IMR-90 (cell line): ENCODE data around the gene PPP1R13B. TPM values are rescaled to one million over a fixed set of nuclear protein-coding genes. Genes with fewer than 3 reads are reported as not detected.

Experiments
- ATAC-seq: fragments of 200-7000 bp; cut with Tn5 transposase; 2 replicates; pipeline ENCODE4 v1.9.1; 2020; ENCODE audit warnings: low read depth, mild to moderate bottlenecking, moderate library complexity
- BruUV-seq: library from RNA; stranded (reverse); fragments of 400-500 nt; replicated peaks from 2 replicates; lab custom pipeline; 2021; lab: Mats Ljungman, UMichigan
- CTCF ChIA-PET: fragments of 300-600 bp; formaldehyde crosslinking; extraction: SDS; loops from one replicate; lab custom pipeline; 2021; ENCODE audit warnings: antibody characterized with exemption; lab: Yijun Ruan, JAX
- POLR2A ChIA-PET: fragments of 300-600 bp; sonication (Branson Sonifier 250); formaldehyde crosslinking; loops from one replicate; lab custom pipeline; 2022; ENCODE audit warnings: antibody characterized with exemption; ENCODE audit not compliant: unreplicated experiment; lab: Charles Lee
- DNase-seq: peaks from one replicate; pipeline ENCODE4 v3.0.0; 2013
- H2AFZ ChIP-seq: replicated peaks from 2 replicates; pipeline ENCODE3; 2013; ENCODE audit warnings: low read length, mild to moderate bottlenecking; ENCODE audit not compliant: poor library complexity
- H2AK5ac ChIP-seq: 2 replicates; pipeline ENCODE4 v1.6.1; 2013; ENCODE audit warnings: low read depth, low read length, inconsistent platforms
- H2AK9ac ChIP-seq: replicated peaks from 2 replicates; pipeline ENCODE3; 2013; ENCODE audit warnings: mild to moderate bottlenecking, low read depth, low read length, moderate library complexity; ENCODE audit not compliant: poor library complexity
- H2BK120ac ChIP-seq: 2 replicates; pipeline ENCODE4 v1.6.1; 2013; ENCODE audit warnings: low read depth, low read length, inconsistent platforms
- H2BK15ac ChIP-seq: 3 replicates; pipeline ENCODE4 v1.6.1; 2013; ENCODE audit warnings: low read depth, low read length, inconsistent platforms
- H2BK20ac ChIP-seq: 2 replicates; pipeline ENCODE4 v1.6.1; 2013; ENCODE audit warnings: low read depth, mild to moderate bottlenecking, inconsistent platforms, low read length, moderate library complexity
- H2BK5ac ChIP-seq: 2 replicates; pipeline ENCODE4 v1.6.1; 2013; ENCODE audit warnings: mild to moderate bottlenecking, low read depth, low read length, inconsistent platforms; ENCODE audit not compliant: poor library complexity, severe bottlenecking
- H3K14ac ChIP-seq: replicated peaks from 2 replicates; pipeline ENCODE4 v1.6.1; 2013; ENCODE audit warnings: low read depth, low read length, inconsistent platforms
- H3K18ac ChIP-seq: 2 replicates; pipeline ENCODE4 v1.6.1; 2013; ENCODE audit warnings: low read depth, low read length, control low read depth
- H3K23ac ChIP-seq: 2 replicates; pipeline ENCODE4 v1.6.1; 2013; ENCODE audit warnings: low read depth, low read length, inconsistent platforms
- H3K27ac ChIP-seq: 2 replicates; pipeline ENCODE4 v1.5.1; 2013; ENCODE audit warnings: mild to moderate bottlenecking, control low read depth, low read length; ENCODE audit not compliant: insufficient read depth
- H3K27me3 ChIP-seq: 2 replicates; pipeline ENCODE4 v1.6.1; 2013; ENCODE audit warnings: low read length; ENCODE audit not compliant: control insufficient read depth, insufficient read depth
- H3K36me3 ChIP-seq: 2 replicates; pipeline ENCODE4 v1.6.1; 2013; ENCODE audit warnings: low read length, mixed read lengths; ENCODE audit not compliant: control insufficient read depth, insufficient read depth
- H3K4ac ChIP-seq: 2 replicates; pipeline ENCODE4 v1.6.1; 2013; ENCODE audit warnings: low read depth, low read length, inconsistent platforms
- H3K4me1 ChIP-seq: 2 replicates; pipeline ENCODE4 v1.6.1; 2013; ENCODE audit warnings: low read length, mixed read lengths; ENCODE audit not compliant: control insufficient read depth, insufficient read depth
- H3K4me2 ChIP-seq: 2 replicates; pipeline ENCODE4 v1.6.1; 2013; ENCODE audit warnings: low read depth, mild to moderate bottlenecking, control low read depth, low read length, moderate library complexity
- H3K4me3 ChIP-seq: 2 replicates; pipeline ENCODE4 v1.5.1; 2013; ENCODE audit warnings: low read depth, mild to moderate bottlenecking, control low read depth, low read length, moderate library complexity; ENCODE audit not compliant: insufficient read depth
- H3K56ac ChIP-seq: 2 replicates; pipeline ENCODE4 v1.6.1; 2013; ENCODE audit warnings: low read length, inconsistent platforms; ENCODE audit not compliant: insufficient read depth; ENCODE audit errors: extremely low read depth
- H3K79me1 ChIP-seq, 2 experiments: 2 replicates each; pipeline ENCODE4 v1.6.1; 2013; ENCODE audit warnings: low read length in 2 of 2, inconsistent platforms in 1 of 2, low read depth in 1 of 2
- H3K9ac ChIP-seq: 2 replicates; pipeline ENCODE4 v1.6.1; 2013; ENCODE audit warnings: low read depth, low read length, control low read depth
- H3K9me1 ChIP-seq: 2 replicates; pipeline ENCODE4 v1.6.1; 2013; ENCODE audit warnings: low read length, inconsistent platforms; ENCODE audit not compliant: insufficient read depth
- H3K9me3 ChIP-seq: 2 replicates; pipeline ENCODE4 v1.6.1; 2013; ENCODE audit warnings: low read length; ENCODE audit not compliant: control insufficient read depth, insufficient read depth
- H4K20me1 ChIP-seq: 2 replicates; pipeline ENCODE4 v1.6.1; 2013; ENCODE audit warnings: low read length, inconsistent platforms; ENCODE audit not compliant: insufficient read depth
- H4K5ac ChIP-seq: 2 replicates; pipeline ENCODE4 v1.6.1; 2013; ENCODE audit warnings: mild to moderate bottlenecking, low read depth, low read length, control low read depth
- H4K8ac ChIP-seq, 2 experiments: 2 replicates each; pipeline ENCODE4 v1.6.1; 2013; ENCODE audit warnings: low read depth in 2 of 2, low read length in 2 of 2, control low read depth in 1 of 2, inconsistent platforms in 1 of 2
- H4K91ac ChIP-seq: 2 replicates; pipeline ENCODE4 v1.6.1; 2013; ENCODE audit warnings: low read depth, low read length, inconsistent platforms; ENCODE audit not compliant: insufficient read depth
- CTCF ChIP-seq: conservative IDR thresholded peaks from 2 replicates; pipeline ENCODE4 v1.5.1; 2012; ENCODE audit warnings: mild to moderate bottlenecking, low read depth, low read length, improper control_type of control experiment
- ELK1 ChIP-seq: fragments of 150-350 bp; IDR thresholded peaks from 2 replicates; pipeline ENCODE4 v1.6.1; 2016; ENCODE audit warnings: low read depth, mild to moderate bottlenecking, low read length, moderate library complexity, borderline replicate concordance
- MAZ ChIP-seq: IDR thresholded peaks from 2 replicates; pipeline ENCODE4 v1.6.1; 2012; ENCODE audit warnings: low read depth, mild to moderate bottlenecking, low read length, improper control_type of control experiment, moderate library complexity, borderline replicate concordance
- MXI1 ChIP-seq: IDR thresholded peaks from 2 replicates; pipeline ENCODE4 v1.6.1; 2012; ENCODE audit warnings: low read depth, mild to moderate bottlenecking, low read length, moderate library complexity, borderline replicate concordance
- POLR2A ChIP-seq: IDR thresholded peaks from 2 replicates; pipeline ENCODE4 v1.6.1; 2012; ENCODE audit warnings: mild to moderate bottlenecking, low read depth, low read length
- RAD21 ChIP-seq: IDR thresholded peaks from 2 replicates; pipeline ENCODE4 v1.6.1; 2012; ENCODE audit warnings: low read length, improper control_type of control experiment
- RCOR1 ChIP-seq: IDR thresholded peaks from 2 replicates; pipeline ENCODE4 v1.6.1; 2012; ENCODE audit warnings: mild to moderate bottlenecking, low read length, improper control_type of control experiment; ENCODE audit not compliant: insufficient replicate concordance
- RFX5 ChIP-seq: IDR thresholded peaks from 2 replicates; pipeline ENCODE4 v1.8.0; 2012; ENCODE audit warnings: low read depth, mild to moderate bottlenecking, low read length, moderate library complexity
- SMC3 ChIP-seq: fragments of 150-350 bp; IDR thresholded peaks from 2 replicates; pipeline ENCODE4 v1.6.1; 2016; ENCODE audit warnings: low read depth, mild to moderate bottlenecking, antibody characterized with exemption, low read length, moderate library complexity
- USF2 ChIP-seq: fragments of 150-350 bp; IDR thresholded peaks from 2 replicates; pipeline ENCODE4 v1.6.1; 2017; ENCODE audit warnings: mild to moderate bottlenecking, antibody characterized with exemption, low read length, low read depth
- WGBS, 2 experiments: methylation state at CpG; one replicate each; pipeline versions ENCODE4 v1.1.5 to v1.1.7; 2013; ENCODE audit warnings: missing lambda C conversion rate in 2 of 2; ENCODE audit not compliant: insufficient read length in 1 of 2; ENCODE audit errors: extremely low coverage in 2 of 2; 5-methylcytosine and 5-hydroxymethylcytosine counted together
- dilution Hi-C: fragments of 300-500 bp; cut with HindIII; formaldehyde crosslinking; loops from one replicate; pipeline ENCODE4 v1.14.3; 2018; ENCODE audit warnings: low sequenced_read_pairs; ENCODE audit not compliant: unreplicated experiment
- in situ Hi-C: fragments of 300-500 bp; cut with MboI; formaldehyde crosslinking; loops from 3 replicates; pipeline ENCODE4 v1.14.3; 2019; ENCODE audit warnings: low sequenced_read_pairs, inconsistent platforms, mixed read lengths
- intact Hi-C: fragments of 100-400 bp; cut with micrococcal nuclease; formaldehyde crosslinking; loops from 2 replicates; pipeline ENCODE4 v1.10.0; 2022
- polyA plus RNA-seq, 3 experiments: library from polyadenylated mRNA; depleted of rRNA; stranded (reverse); fragments of >200 nt; gene quantifications; 2 replicates each; pipeline ENCODE4 v1.2.3, GENCODE V29; 2012; ENCODE audit warnings: low replicate concordance in 1 of 3
- total RNA-seq: library from RNA; depleted of rRNA; stranded (reverse); fragments of >200 nt; gene quantifications from 2 replicates; pipeline ENCODE4 v1.2.3, GENCODE V29; 2012

Gene PPP1R13B
- total and polyA plus RNA-seq, 2 of the 4 experiments (the other 2 are of a cell fraction): 1.6 to 2.8 TPM

- H2AK5ac ChIP-seq: no peak overlapping the region
- in situ Hi-C loops: no loop called here
- POLR2A ChIA-PET: no interaction called here
These were observed 15.3 kb downstream of the PPP1R13B start for GRCh38 chr14:103832046-103832445.

More at GRCh38 chr14:103832046-103832445, 15.3 kb downstream of the PPP1R13B start:
- no peak for TF ChIP-seq CTCF
- no peak for TF ChIP-seq RAD21
- TF ChIP-seq RCOR1: no peak
- no peak for TF ChIP-seq MXI1
- no peak for TF ChIP-seq RFX5
- TF ChIP-seq SMC3: no peak
- TF ChIP-seq ELK1: no peak
- no peak for TF ChIP-seq MAZ
- no peak for TF ChIP-seq USF2
- TF ChIP-seq POLR2A: no peak
- Histone ChIP-seq H2BK20ac (no peak overlapping the region), H3K14ac (no peak overlapping the region), H3K4me3 (no peak overlapping the region), H3K9me3 (no peaks in the 10 kb centered on the region), H3K56ac (no peak overlapping the region), H4K20me1 (no peaks in the 10 kb centered on the region), H3K79me1 (no peaks in the 10 kb centered on the region; a peak in 1 of 4 replicates), H2BK5ac (no peak overlapping the region), H4K91ac (no peak overlapping the region), H3K18ac (no peak overlapping the region), H2BK120ac (no peak overlapping the region), H2AFZ (no peak overlapping the region), H3K9me1 (no peaks in the 10 kb centered on the region), H4K5ac (no peak overlapping the region), H3K4me1 (no peaks in the 10 kb centered on the region), H3K4me2 (no peak overlapping the region), H3K4ac (no peak overlapping the region), H3K27me3 (no peaks in the 10 kb centered on the region), H3K23ac (no peak overlapping the region), H3K36me3 (no peaks in the 10 kb centered on the region), H3K27ac (no peak overlapping the region), H2BK15ac (no peak overlapping the region), H2AK9ac (no peak overlapping the region), H3K9ac (no peak overlapping the region), H4K8ac (no peak overlapping the region)
- dilution Hi-C loops (no loop called here), intact Hi-C loops (no loop called here)
- no peak for ATAC-seq
- no TSS peak for BruUV-seq
- no CpG with 5 or more reads among the region's 1 CpG for WGBS, 2 experiments
- CTCF ChIA-PET: no interaction called here
- DNase-seq: no peak
